ENCODE results near the gene PPP1R7.

DNA sequence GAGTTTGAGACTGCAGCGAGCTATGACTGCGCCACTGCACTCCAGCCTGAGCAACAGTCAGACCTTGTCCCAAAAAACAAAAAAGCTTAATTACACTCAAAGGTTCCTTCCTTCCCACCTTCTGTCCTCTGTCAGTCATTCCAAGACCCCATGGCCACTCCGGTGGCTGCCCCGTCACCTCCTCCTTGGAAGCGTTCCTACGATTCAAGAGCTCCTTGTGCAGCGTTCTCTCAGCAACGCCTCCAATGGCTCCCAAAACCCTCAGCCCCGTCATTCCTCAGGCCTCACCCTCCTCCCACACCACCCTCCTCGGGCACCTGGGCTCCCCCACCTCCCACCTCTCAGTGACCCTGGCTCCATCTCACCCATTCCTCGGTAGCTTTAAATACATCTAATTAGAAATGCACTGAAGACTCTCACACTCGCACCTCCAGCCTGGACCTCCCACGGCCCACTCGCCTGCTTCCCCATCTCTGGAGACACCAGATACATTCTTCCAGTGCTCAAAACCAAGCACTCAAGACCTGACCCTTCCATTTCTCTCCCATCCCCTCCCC lies 9.0 kb upstream of the PPP1R7 start:
- TF ChIP-seq CTCF (IDR thresholded peaks at IDR 0.05; ENCODE audit: borderline replicate concordance, extremely low read depth, low read length, poor library complexity, severe bottlenecking): no peak
- no peak for TF ChIP-seq EZH2 (IDR thresholded peaks at IDR 0.05; ENCODE audit: borderline replicate concordance, low read depth, low read length, severe bottlenecking)

All from DND-41 (cell line).